ENCODE data around the gene IMPDH2.

IMPDH2 gene

DNA sequence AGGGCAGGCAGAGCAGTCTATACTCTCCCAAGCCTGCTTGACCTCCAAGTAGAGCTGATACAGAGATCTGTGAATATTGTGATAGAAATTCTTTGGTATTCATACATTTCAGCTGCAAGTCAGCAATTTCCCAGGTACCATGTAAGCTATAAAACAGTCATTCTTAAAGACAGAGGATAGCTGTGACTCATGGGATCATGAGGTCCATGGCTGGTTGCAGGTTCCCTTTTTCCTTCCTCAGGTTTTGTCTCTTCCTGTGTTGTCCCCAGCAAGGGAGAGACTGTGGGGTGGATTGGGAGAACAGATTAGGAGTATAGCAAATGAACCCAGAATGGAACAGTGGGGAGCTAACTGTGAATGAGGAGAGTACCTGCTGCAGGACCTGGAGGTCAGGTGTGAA lies 44.5 kb downstream of the IMPDH2 start:
- no peak for FAIRE-seq
- no peak for DNase-seq (ENCODE audit: low spot score)

DNA sequence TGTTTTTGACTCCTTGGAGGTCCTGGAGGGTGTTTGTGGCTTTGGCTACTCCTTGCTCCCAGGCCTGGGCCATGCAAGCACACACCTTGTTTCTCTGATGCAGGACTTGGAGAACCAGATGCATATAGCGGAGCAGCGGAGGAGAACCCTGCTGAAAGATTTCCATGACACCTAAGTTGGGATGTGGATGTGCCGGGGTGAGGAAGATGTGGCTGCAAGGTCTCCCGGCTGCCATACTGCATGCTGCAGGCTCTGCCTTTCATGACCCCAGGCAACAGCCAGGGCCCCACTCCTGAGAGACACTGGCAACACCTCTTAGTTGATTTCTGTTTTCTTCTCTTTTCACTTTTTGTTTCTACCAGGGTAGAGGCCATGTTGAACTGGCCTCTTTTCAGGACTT lies 46.1 kb downstream of the IMPDH2 start:
- DNase-seq (ENCODE audit: low spot score) (no peak), FAIRE-seq (no peak)

DNA sequence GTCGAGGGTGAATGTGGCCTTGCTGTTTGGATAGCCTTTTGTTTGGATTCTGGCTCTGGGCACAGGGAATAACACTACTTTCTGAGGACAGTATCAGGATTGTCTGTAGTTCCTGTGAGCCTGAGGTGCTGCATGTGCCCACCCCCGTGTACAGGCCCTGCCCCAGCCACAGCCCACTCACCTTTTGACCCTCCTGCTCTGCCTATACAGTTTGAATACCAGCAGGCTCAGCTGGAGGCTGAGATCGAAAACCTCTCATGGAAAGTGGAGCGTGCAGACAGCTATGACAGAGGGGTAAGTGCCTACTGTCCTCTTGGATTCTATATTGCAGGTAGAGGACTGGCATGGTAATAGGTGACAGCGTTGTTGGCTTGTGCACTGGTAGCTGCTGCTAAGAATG lies 46.5 kb downstream of the IMPDH2 start:
- no peak for DNase-seq (ENCODE audit: low spot score)
- no peak for FAIRE-seq

DNA sequence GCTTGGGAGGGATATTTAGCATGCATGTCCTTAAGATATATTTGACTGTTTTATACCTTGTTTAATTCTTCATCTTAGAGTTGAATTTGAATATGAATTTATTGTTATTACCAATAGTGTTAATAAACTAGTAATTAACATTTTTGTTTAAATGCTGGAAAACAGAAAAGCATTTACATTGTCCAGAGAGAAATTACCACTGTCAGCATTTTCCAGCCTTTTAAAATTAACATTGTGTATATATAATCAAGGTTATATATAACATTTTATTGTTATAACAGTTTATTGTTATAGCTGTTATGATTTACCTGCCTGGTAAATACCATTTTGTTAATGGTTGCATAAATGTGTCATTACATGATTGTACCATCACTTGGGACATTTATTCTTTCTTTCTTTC lies 47.2 kb downstream of the IMPDH2 start:
- no peak for DNase-seq (ENCODE audit: low spot score)
- FAIRE-seq: no peak

DNA sequence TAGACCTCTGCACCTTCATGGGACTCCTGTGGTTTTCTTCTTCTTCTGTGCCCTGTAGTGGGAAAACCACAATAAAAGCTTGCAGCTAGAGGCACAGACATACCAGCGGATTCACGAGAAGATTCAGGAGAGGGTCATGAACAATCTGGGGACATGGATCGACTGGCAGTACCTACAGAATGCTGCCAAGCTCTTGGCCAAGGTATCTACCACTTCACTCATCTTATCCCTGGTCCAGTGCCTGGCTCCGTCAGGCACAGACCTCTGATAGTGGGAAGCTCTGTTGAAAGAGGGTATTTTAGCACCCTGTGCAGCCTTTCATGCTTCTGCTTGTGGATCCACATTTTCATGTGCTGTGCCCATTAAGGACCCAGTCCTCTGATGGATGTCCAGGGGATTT lies 48.9 kb downstream of the IMPDH2 start:
- FAIRE-seq (no peak), DNase-seq (ENCODE audit: low spot score) (no peak)

DNA sequence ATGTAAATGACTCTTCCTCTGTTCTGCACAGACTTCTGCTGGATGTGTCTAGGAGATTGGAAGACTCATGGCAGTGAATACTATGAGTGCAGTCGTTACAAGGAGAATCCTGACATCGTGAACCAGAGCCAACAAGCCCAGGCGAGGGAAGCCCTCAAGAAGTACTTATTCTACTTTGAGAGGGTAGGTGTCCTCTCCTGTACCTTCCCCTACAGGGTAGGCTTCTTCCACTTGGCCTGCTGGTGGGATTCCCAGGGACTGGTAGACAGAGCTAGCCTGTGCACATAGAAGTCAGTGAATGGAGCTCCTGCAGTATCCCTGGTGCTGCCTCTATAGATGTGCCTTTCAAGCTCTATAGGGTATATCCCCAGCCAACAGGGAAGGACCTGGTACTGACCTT lies 49.7 kb downstream of the IMPDH2 start:
- no peak for FAIRE-seq
- no peak for DNase-seq (ENCODE audit: low spot score)

Measured in urothelium cell line (cell line).